Epithelial cell of proximal tubule (primary cell): Measurements from ENCODE around the gene CDC42BPG. TPM values are rescaled to one million over a fixed set of nuclear protein-coding genes. Genes with fewer than 3 reads are reported as not detected.

Source experiments
- DNase-seq: peaks from one replicate; pipeline ENCODE4 v3.0.0-alpha.2; 2011; ENCODE audit warnings: low read depth
- H3K4me3 ChIP-seq: 2 replicates; pipeline ENCODE4 v1.5.1; 2011; ENCODE audit warnings: low read depth, mild to moderate bottlenecking, low read length
- CTCF ChIP-seq: conservative IDR thresholded peaks from 2 replicates; pipeline ENCODE4 v1.5.1; 2012; ENCODE audit warnings: low read depth, mild to moderate bottlenecking, low read length
- total RNA-seq: library from RNA; depleted of rRNA; stranded (reverse); fragments of >200 nt; gene quantifications from 2 replicates; pipeline ENCODE4 v1.2.3, GENCODE V29; 2015

Gene CDC42BPG
- total RNA-seq, 1 donor from 2014 or later: 8.9 TPM

DNA sequence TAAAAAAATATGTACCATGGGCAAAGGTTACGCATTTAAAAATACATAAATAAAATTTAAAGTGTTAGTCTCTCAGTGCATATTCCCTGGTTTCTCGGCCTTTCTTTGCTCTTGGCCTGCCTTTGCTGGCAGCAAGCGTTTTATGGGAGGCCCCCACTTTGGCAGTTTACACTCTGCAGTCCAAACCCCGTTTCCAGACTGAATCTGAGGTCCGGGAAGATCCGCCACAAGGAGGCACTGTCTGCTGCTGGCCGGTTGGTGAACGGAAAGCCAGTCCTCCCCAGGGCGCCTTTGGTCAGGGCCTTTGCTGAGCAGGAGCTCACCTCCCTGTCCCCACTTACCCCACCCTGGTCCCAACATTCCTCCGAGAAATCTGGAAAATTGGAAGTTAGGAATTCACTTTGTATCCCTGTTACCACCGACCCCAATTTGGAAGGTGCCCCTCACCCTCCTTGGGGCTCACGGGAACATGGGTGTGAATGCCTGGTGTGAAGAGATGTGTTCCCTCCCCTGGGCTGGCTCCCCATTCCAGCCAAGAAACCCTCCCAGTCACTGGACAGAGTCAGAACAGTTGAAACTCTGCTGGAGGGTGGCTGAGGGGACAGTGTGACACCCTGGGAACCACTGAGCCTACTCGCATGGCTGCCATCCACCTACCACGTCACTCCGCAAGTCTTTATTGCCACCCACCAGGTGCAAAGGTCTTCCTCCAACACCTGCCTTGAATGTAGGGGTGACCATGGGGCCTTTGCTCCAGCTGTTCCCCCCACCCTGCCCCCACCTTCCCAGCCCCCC is 56.7 kb downstream of the CDC42BPG start:
- H3K4me3 ChIP-seq: no peak overlapping the region
- peak; percentile 95 for TF ChIP-seq CTCF
- no peak for DNase-seq

DNA sequence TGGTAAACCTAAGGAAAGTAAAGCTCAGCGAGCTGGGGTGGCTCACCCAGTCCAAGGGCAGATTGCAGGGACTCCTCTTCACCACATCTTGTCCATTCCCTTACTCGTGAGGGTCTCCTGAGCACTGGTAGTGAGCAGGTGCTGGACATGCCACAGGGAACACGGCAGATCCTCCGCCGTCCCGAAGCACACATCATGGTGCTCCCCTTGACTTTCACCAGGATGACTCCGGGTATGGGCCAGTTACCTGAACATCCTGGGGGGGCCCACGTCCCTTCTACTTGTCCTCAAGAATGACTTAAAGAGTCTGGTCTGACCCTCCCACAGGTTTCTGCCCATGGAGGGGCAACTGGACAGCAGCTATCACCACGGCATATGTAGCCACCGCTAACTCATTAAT is 58.1 kb downstream of the CDC42BPG start:
- H3K4me3 ChIP-seq: no peak overlapping the region
- no peak for DNase-seq
- no peak for TF ChIP-seq CTCF

GRCh38 chr11:64784813-64785581 is 59.5 kb downstream of the CDC42BPG start:
- DNase-seq: no peak
- no peak overlapping the region for H3K4me3 ChIP-seq
- no peak for TF ChIP-seq CTCF

DNA sequence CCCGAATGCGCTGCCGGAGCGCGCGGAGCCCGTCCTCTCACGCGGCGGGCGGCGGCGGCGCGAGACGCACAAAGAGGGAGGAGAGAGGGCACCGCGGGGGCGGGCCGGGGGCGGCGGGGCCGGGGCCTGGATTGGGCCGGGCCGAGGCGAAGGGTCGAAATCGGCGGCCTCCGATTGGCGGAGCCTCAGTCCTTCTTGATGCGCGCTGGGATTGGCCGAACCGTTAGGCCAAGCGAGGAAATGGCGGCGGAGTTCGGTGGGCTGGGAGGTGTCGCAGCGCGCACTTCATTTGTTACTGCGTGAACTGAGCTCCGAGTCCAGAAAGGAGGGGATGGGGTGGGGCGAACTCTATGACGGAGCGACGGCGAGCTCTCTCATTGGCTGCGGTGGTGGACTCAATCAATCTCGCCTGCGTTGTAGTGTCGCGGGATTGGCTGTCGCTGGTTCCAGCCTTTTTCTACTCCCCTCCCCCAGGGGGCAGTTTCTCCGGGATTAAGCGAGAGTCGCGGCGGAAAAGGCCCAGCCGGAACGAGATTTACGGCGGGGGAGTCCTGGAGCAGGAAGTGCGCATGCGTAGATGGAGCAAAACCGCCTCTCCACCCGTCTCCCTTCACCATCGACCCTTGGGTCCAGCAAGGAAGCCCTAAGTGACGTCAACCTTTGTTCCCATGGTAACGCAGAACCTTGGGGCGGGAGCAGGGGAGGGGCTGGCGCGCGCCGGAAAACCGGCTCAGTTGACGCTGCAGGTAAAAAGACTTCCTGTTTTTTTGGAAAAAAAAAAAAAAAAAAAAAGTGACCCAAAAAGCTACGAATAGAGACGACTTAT is 65.8 kb downstream of the CDC42BPG start, which contains the start of gene SF1:
Gene SF1, minus strand, starts transcription at position 70 of the 826 bp plus-strand sequence. CDS start 150 bp downstream, outside the sequence.
- no peak for TF ChIP-seq CTCF
- DNase-seq: peak; percentile 96

DNA sequence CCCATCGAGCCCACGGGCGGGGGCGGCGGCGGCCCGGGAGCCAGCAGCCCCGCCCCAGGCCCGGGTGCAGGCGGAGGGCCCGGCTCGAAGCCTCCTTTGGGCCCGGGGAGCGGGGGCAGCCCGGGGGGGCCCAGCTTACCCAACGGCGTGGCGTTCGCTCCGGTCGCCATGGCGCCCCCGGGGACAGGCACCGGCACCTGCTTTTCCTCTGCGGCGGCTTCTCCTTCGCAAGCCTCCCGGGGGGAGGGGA is 66.3 kb downstream of the CDC42BPG start:
- TF ChIP-seq CTCF: no peak
- no peak for DNase-seq
- peak overlapping the region; percentile 80 for H3K4me3 ChIP-seq

More for the DNA sequence above, 65.8 kb downstream of the CDC42BPG start, which contains the start of gene SF1:
- H3K4me3 ChIP-seq: peak within 1 kb of the TSS; percentile 80

DNA sequence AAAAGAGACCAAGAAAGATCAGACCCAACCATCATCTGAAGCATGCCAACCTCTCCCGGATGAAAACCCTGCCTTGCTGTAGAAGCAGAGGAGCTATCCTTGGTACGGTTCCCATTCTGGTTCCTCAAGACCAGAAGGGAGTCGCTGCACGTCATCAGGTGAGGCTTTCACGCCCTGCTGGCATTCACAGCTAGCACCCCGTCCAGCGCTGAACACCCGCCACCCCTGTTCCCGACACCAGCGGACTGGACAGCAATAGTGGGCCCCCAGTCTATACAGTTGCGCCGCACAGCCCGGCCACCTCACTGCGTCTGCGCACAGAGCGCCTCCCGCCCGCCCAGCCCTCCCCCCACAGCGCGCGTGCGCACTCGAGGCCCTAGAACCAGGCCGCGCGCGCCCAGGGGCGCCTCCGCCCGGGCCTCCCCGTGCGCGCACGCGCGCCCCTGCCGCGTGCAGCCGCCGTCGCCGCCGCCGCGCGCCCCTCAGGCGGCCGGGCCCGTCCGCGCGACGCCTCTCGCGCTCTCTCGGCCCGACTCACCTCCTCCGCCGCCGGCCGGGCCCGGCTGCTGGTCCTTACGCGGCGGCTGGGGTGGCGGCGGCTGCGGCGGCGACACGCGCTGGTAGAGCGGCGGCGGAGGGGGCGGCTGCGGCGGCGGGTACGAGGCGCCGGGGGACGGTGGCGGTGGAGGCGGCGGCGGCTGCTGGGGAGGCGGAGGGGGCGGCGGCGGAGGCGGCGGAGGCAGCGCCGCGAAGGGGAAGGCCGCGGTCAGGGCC is 66.8 kb downstream of the CDC42BPG start:
- no peak for TF ChIP-seq CTCF
- H3K4me3 ChIP-seq: peak overlapping the region; percentile 80
- no peak for DNase-seq
